Measurements from ENCODE around the gene SOD1. TPM values are rescaled to one million over a fixed set of nuclear protein-coding genes. Genes with fewer than 3 reads are reported as not detected.

The SOD1 gene
- 100 to 1,000 TPM; 236 to 290 (median 281) TPM for total RNA-seq (2021; fragmentation: NEBNext Ultra II Directional; extraction: Animal tissue kit (Norgen Biotek cat#: 25700))
- long read RNA-seq, transcript SOD1-201 (5 exons, 966 nt): major isoform, 376 of 396 reads
- long read RNA-seq, partial matches to known transcripts: 10 of 396 reads
- long read RNA-seq, other reads (novel, unspliced or antisense): 10 of 396 reads

- peak; percentile 57 for TF ChIP-seq CTCF (IDR thresholded peaks at IDR 0.05)
- Mint-ChIP-seq H3K9me3 (no peaks in the 10 kb centered on the region), H3K27me3 (ENCODE audit: insufficient read depth) (peaks cover 7% of the 10 kb centered on the region), H3K36me3 (ENCODE audit: low read depth) (peaks cover 22% of the 10 kb centered on the region), H3K27ac (peak within 1 kb of the TSS; percentile 99), H3K4me3 (peak within 1 kb of the TSS; percentile 99), H3K4me1 (ENCODE audit: low read depth) (peaks cover 46% of the 10 kb centered on the region)
- DNase-seq: peak; percentile 88
These were observed at the start of gene SOD1 for GRCh38 chr21:31659536-31660258. Gene SOD1, plus strand, starts transcription at chr21:31659693. Its CDS starts 77 bp downstream, at chr21:31659770.

DNA sequence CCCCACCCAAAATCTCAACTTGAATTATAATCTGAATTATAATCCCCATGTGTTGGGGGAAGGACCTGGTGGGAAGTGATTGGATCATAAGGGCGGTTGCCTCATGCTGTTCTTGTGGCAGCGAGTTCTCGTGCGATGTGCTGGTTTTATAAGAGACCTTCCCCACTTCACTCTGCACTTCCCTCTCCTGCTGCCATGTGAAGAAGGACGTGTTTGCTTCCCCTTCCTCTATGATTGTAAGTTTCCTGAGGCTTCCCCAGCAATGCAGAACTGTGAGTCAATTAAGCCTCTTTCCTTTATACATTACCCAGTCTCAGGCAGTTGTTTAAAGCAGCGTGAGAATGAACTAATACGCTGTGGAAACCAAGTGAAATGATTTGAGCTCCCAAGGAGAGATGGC is 48.0 kb upstream of the SOD1 start:
- no peak overlapping the region for H3K4me3 Mint-ChIP-seq
- no peak for TF ChIP-seq CTCF (IDR thresholded peaks at IDR 0.05)
- no peaks in the 10 kb centered on the region for H3K4me1 Mint-ChIP-seq (ENCODE audit: low read depth)
- no peak for DNase-seq
- peaks cover 9% of the 10 kb centered on the region for H3K27me3 Mint-ChIP-seq (ENCODE audit: insufficient read depth)
- H3K27ac Mint-ChIP-seq: no peak overlapping the region
- H3K9me3 Mint-ChIP-seq: no peaks in the 10 kb centered on the region; the same call in 1 of the 2 replicates
- H3K36me3 Mint-ChIP-seq (ENCODE audit: low read depth): no peaks in the 10 kb centered on the region

DNA sequence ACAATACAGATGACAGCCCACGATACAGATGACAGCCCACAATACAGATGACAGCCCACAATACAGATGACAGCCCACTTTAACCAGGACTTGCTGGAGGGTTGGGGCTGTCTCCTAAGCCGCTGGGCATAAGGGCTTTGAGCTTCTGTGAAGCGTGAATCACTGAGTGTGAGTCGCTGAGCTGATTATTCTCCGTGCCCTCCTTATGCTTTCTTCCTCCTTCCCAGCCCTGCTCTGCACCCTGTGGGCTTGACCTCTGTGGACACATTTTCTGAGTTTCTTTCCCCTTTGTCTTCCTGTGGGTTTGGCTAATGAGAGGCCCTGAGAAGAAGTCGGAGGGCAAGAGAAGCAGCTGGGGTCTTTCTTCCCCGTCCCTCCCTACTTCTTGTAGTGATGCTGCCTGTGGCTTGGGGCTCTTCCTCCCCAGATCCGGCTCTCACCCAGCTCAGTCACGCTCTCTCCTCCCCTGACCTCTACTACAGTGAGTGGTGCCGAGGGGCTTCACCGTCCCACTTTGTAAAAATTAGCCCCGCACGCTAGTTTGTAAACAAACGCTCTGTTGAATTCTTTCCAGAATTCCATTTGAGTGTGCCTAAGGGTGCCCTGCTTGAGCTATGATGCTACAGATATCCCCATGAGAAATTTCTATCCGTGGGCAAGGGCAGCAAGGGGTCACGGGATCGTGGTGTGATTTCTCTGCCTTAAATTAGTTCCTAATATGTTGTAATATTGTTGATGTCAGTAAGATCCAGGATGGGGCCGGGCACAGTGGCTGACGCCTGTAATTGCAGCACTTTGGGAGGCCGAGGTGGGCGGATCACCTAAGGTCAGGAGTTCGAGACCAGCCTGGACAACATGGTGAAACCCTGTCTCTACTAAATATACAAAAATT is 46.4 kb upstream of the SOD1 start:
- no peak for DNase-seq
- Mint-ChIP-seq H3K4me1 (ENCODE audit: low read depth) (no peaks in the 10 kb centered on the region), H3K27ac (no peak overlapping the region), H3K36me3 (ENCODE audit: low read depth) (no peaks in the 10 kb centered on the region), H3K4me3 (no peak overlapping the region), H3K9me3 (no peaks in the 10 kb centered on the region; the same call in 1 of the 2 replicates), H3K27me3 (ENCODE audit: insufficient read depth) (peaks cover 9% of the 10 kb centered on the region)
- no peak for TF ChIP-seq CTCF (IDR thresholded peaks at IDR 0.05)

GRCh38 chr21:31614705-31615104 is 44.8 kb upstream of the SOD1 start:
- Mint-ChIP-seq H3K4me3 (no peak overlapping the region), H3K27ac (no peak overlapping the region), H3K9me3 (no peaks in the 10 kb centered on the region; the same call in 1 of the 2 replicates), H3K36me3 (ENCODE audit: low read depth) (no peaks in the 10 kb centered on the region), H3K4me1 (ENCODE audit: low read depth) (no peaks in the 10 kb centered on the region), H3K27me3 (ENCODE audit: insufficient read depth) (no peaks in the 10 kb centered on the region; the same call in 1 of the 2 replicates)
- no peak for DNase-seq
- no peak for TF ChIP-seq CTCF (IDR thresholded peaks at IDR 0.05)

DNA sequence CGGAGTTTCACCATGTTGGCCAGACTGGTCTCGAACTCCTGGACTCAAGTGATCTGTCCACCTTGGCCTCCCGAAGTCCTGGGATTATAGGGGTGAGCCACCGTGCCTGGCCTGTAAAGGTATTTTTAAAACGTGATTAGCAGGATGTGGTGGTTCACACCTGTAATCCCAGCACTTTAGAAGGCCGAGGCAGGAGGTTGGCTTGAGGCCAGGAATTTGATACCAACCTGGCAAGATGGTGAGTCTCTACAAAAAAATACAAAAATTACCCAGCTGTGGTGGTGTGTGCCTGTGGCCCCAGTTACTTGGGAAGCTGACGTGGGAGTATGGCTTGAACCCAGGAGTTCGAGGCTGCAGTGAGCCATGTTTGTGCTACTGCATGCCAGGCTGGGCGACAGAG is 43.3 kb upstream of the SOD1 start:
- H3K27me3 Mint-ChIP-seq (ENCODE audit: insufficient read depth): peaks cover 3% of the 10 kb centered on the region
- DNase-seq: no peak
- H3K9me3 Mint-ChIP-seq: no peaks in the 10 kb centered on the region; the same call in 1 of the 2 replicates
- no peaks in the 10 kb centered on the region for H3K36me3 Mint-ChIP-seq (ENCODE audit: low read depth)
- no peak overlapping the region for H3K4me3 Mint-ChIP-seq
- H3K4me1 Mint-ChIP-seq (ENCODE audit: low read depth): no peaks in the 10 kb centered on the region
- H3K27ac Mint-ChIP-seq: no peak overlapping the region
- TF ChIP-seq CTCF (IDR thresholded peaks at IDR 0.05): no peak
